ENCODE measurements around the gene RASL10A.

Gene RASL10A

DNA sequence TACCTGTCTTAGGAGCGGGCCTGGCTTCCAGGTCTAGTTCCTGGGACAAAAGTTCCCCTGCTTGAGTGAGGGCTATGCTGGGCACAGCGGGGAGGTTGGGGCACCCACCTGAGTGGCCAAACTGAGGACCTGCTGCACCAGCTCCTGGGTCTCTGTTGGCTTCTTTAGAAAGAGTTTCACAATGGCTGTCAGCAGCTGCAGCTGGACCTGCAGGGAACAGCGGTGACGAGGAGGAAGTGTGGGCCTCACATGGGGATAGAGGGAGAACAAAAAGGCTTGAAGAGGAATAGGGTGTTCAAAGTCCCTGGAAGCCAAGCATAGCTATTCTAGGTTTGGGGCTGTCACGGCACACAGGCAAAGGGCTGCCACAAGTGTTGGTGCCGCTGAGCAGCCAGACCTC, 26.7 kb upstream of the RASL10A start:
- Histone ChIP-seq H3K27ac (no peak overlapping the region), H3K4me3 (no peak overlapping the region), H3K36me3 (ENCODE audit: insufficient read depth, low read length) (peaks cover 40% of the 10 kb centered on the region; the same call in 1 of the 2 replicates), H3K9ac (ENCODE audit: insufficient read length) (no peak overlapping the region), H3K9me3 (ENCODE audit: low read depth, low read length) (no peaks in the 10 kb centered on the region)
- DNase-seq (ENCODE audit: low read depth, low spot score) = no peak
- no peak for TF ChIP-seq POLR2AphosphoS5 (IDR thresholded peaks at IDR 0.05; ENCODE audit: borderline replicate concordance, low read depth, low read length)
- TF ChIP-seq FOXP2 (optimal IDR thresholded peaks at IDR 0.05; ENCODE audit: control extremely low read depth, extremely low read length, insufficient read depth) = no peak
- TF ChIP-seq EZH2 (IDR thresholded peaks at IDR 0.05) = no peak

DNA sequence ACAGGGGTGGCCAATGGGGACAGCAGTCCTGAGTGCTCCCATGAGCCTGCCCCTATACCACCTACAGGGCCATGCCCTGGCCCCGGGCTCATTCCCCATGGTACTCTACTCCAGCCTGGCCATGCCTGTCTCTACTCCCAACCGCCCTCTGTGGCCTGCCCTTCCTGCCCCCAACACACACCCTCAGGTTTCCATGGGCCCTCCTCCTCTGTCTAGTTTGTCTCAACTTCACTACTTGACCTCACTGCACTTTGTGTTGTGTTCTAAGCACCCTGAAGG, 26.3 kb upstream of the RASL10A start:
- no peaks in the 10 kb centered on the region for H3K9me3 ChIP-seq (ENCODE audit: low read depth, low read length)
- H3K36me3 ChIP-seq (ENCODE audit: insufficient read depth, low read length) = peaks cover 40% of the 10 kb centered on the region; the same call in 1 of the 2 replicates
- no peak overlapping the region for H3K9ac ChIP-seq (ENCODE audit: insufficient read length)
- no peak for DNase-seq (ENCODE audit: low read depth, low spot score)
- H3K27ac ChIP-seq = no peak overlapping the region
- no peak overlapping the region for H3K4me3 ChIP-seq
- TF ChIP-seq POLR2AphosphoS5 (IDR thresholded peaks at IDR 0.05; ENCODE audit: borderline replicate concordance, low read depth, low read length) (no peak), FOXP2 (optimal IDR thresholded peaks at IDR 0.05; ENCODE audit: control extremely low read depth, extremely low read length, insufficient read depth) (no peak), EZH2 (IDR thresholded peaks at IDR 0.05) (no peak)

DNA sequence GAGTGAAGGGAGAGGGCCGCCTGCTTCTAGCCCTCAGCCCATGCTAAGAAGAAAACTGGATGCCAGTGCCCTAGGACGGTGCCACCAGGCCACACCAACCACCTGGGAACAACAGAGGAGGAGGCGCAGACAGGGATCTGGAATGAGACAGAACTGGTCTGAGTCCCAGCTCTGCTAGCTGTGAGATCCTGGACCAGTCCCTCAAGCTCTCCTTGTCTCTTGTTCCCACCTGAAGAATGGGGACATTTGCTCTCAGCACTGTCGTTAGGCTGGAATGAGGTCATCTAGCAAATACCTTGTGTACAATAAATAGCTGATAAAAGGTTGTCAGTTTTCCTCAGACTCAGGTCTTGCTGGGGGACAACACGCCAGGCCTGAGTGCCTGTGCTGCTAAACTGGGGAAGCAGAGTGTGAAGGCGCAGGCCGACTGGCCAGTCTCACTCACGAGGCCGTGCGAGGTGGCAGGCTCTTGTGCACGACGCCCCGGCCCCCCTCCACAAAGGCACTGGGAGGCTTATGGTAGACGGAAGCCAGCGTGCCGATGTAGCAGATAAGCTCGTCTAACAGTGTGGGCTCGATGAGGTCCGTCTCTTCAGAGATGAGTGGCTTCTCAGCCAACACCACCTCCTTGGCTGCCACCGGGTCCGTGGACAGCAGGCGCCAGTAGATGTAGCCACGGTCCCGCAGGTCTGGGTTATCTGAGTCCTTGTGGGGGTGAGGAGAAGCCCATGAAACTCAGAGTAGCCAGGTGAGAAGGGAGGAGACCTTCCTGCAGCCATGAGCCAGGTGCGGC, 25.8 kb upstream of the RASL10A start:
- H3K9me3 ChIP-seq (ENCODE audit: low read depth, low read length) = no peaks in the 10 kb centered on the region
- no peak for DNase-seq (ENCODE audit: low read depth, low spot score)
- no peak overlapping the region for H3K9ac ChIP-seq (ENCODE audit: insufficient read length)
- peaks cover 36% of the 10 kb centered on the region; the same call in 1 of the 2 replicates for H3K36me3 ChIP-seq (ENCODE audit: insufficient read depth, low read length)
- H3K4me3 ChIP-seq = no peak overlapping the region
- no peak for TF ChIP-seq POLR2AphosphoS5 (IDR thresholded peaks at IDR 0.05; ENCODE audit: borderline replicate concordance, low read depth, low read length)
- no peak for TF ChIP-seq EZH2 (IDR thresholded peaks at IDR 0.05)
- no peak for TF ChIP-seq FOXP2 (optimal IDR thresholded peaks at IDR 0.05; ENCODE audit: control extremely low read depth, extremely low read length, insufficient read depth)
- H3K27ac ChIP-seq = no peak overlapping the region

DNA sequence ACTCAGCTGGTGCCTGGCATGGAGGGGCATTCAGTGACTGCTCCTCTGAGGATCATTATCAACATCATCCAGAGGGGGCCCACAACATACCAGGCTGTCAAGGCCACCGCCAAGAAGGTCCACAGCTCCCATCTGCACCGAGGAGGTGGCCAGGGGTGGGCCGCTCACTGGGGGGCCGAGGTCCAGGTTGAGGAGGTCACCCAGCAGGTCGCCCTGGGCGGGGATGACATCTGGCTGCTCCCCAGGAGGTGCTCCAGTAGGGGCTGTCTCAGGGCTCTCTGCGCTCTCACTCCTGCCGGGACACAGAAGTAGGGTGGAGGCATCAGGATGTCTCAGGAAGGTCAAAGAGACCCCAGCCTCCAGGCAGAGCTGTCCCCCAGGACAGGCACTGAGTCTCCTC, 25.1 kb upstream of the RASL10A start:
- Histone ChIP-seq H3K27ac (no peak overlapping the region), H3K4me3 (no peak overlapping the region), H3K9ac (ENCODE audit: insufficient read length) (no peak overlapping the region), H3K36me3 (ENCODE audit: insufficient read depth, low read length) (peaks cover 36% of the 10 kb centered on the region; the same call in 1 of the 2 replicates), H3K9me3 (ENCODE audit: low read depth, low read length) (no peaks in the 10 kb centered on the region)
- no peak for DNase-seq (ENCODE audit: low read depth, low spot score)
- TF ChIP-seq FOXP2 (optimal IDR thresholded peaks at IDR 0.05; ENCODE audit: control extremely low read depth, extremely low read length, insufficient read depth) (no peak), EZH2 (IDR thresholded peaks at IDR 0.05) (no peak), POLR2AphosphoS5 (IDR thresholded peaks at IDR 0.05; ENCODE audit: borderline replicate concordance, low read depth, low read length) (no peak)

DNA sequence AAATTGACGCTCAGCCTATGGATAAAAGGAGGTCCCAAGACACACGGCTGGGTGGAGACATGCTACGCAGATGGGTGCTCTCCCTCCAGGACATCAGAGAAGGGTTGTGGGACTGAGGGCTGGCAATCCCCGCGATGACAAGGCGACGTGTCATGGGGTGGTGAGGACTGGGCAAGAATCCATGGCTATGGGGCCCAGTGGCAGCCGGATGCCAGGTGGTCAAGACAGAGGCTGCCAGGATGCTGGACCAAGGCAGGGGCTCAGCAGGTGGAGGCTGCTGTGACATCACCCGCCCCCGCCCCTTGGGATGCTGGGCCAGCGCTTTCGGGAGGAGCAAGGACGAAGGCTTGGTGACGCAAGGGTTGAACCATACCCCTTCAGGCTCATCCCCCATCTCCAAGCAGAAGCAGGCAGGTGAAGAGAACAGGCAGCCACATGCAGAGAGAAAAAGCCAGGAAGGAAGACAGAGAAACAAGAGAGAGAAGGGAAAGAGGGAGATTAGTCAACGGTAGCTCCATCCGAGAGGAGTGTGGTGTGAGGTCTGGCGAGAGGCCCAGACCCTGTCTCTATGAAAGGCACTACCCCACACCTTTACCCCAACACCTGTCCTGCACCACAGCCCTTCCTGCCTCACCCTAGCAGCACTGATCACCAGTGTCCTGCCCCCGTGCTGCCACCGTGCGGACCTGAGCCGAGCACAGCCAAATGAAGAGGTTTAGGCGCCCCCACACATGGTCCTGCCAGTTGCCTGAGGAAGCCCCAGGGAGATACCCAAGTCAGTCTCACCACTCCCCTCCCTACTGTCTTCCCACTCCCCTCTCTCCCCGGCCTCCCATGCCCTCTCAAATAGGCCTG, 24.1 kb upstream of the RASL10A start:
- Histone ChIP-seq H3K36me3 (ENCODE audit: insufficient read depth, low read length) (peaks cover 34% of the 10 kb centered on the region; the same call in 1 of the 2 replicates), H3K27ac (no peak overlapping the region), H3K9me3 (ENCODE audit: low read depth, low read length) (no peaks in the 10 kb centered on the region), H3K9ac (ENCODE audit: insufficient read length) (no peak overlapping the region), H3K4me3 (no peak overlapping the region)
- no peak for DNase-seq (ENCODE audit: low read depth, low spot score)
- TF ChIP-seq FOXP2 (optimal IDR thresholded peaks at IDR 0.05; ENCODE audit: control extremely low read depth, extremely low read length, insufficient read depth) = no peak
- no peak for TF ChIP-seq POLR2AphosphoS5 (IDR thresholded peaks at IDR 0.05; ENCODE audit: borderline replicate concordance, low read depth, low read length)
- no peak for TF ChIP-seq EZH2 (IDR thresholded peaks at IDR 0.05)

DNA sequence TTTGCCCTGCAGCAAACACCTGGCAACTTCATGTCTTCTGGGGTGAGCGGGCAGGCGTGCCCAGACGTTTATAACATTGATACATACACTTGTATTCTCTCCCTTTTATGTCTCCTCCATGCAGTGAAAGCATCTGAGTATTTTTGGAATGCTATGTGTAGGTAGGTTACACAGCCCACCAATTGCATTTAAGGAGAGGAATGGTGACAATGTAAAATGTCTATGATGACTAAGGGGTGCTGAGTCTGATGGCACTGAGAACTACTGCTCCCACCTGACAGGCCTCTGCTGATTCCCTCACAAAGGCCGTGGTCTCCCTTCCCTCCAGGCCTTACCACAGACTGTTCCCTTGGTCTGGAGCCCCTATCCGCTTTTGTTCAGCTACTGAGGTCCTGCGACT, 22.9 kb upstream of the RASL10A start:
- Histone ChIP-seq H3K9ac (ENCODE audit: insufficient read length) (no peak overlapping the region), H3K27ac (no peak overlapping the region), H3K36me3 (ENCODE audit: insufficient read depth, low read length) (peaks cover 33% of the 10 kb centered on the region; the same call in 1 of the 2 replicates), H3K4me3 (no peak overlapping the region), H3K9me3 (ENCODE audit: low read depth, low read length) (no peaks in the 10 kb centered on the region)
- no peak for TF ChIP-seq FOXP2 (optimal IDR thresholded peaks at IDR 0.05; ENCODE audit: control extremely low read depth, extremely low read length, insufficient read depth)
- no peak for TF ChIP-seq POLR2AphosphoS5 (IDR thresholded peaks at IDR 0.05; ENCODE audit: borderline replicate concordance, low read depth, low read length)
- TF ChIP-seq EZH2 (IDR thresholded peaks at IDR 0.05) = no peak
- DNase-seq (ENCODE audit: low read depth, low spot score) = no peak

DNA sequence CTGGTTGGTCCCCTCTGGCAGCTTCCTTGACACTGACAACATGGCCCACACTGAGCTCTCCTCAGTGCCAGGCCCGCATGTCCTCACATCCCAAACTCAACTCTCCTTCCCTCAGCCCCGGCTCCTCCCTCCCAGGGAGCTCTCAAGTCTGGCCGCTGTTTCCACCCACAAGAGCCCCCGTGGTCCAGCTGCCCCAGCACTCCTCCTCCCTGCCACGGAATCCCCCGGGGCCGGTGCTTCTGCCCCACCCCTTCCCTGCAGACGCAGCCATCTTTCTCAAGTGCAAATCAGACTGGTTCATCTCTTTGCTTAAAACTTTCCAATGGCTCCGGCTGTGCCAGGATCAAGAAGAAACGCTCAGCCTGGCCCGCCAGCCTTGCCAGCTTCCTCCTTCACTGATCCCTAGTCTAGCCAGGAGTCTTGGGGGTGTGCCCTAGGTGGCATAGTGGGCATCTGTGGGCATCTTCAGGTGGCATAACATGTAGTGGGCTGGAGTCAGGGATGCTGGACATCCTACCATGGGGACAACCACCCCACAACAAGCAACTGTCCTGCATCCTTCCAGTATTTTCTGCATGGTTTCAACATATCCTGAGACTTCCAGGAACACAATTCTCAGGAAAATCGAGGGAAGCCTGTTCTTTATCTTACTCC, 22.3 kb upstream of the RASL10A start:
- Histone ChIP-seq H3K4me3 (no peak overlapping the region), H3K9me3 (ENCODE audit: low read depth, low read length) (no peaks in the 10 kb centered on the region), H3K27ac (no peak overlapping the region), H3K9ac (ENCODE audit: insufficient read length) (no peak overlapping the region), H3K36me3 (ENCODE audit: insufficient read depth, low read length) (peaks cover 33% of the 10 kb centered on the region; the same call in 1 of the 2 replicates)
- TF ChIP-seq POLR2AphosphoS5 (IDR thresholded peaks at IDR 0.05; ENCODE audit: borderline replicate concordance, low read depth, low read length) (no peak), FOXP2 (optimal IDR thresholded peaks at IDR 0.05; ENCODE audit: control extremely low read depth, extremely low read length, insufficient read depth) (no peak), EZH2 (IDR thresholded peaks at IDR 0.05) (no peak)
- DNase-seq (ENCODE audit: low read depth, low spot score) = no peak

All from SK-N-MC (cell line).